HL-60 (cell line): ENCODE results near the gene PEX1.
"Not testable (repeated sequence)": the region's sequence is repeated elsewhere in the genome, so short reads cannot be mapped to it uniquely, and the experiment has no call there.

ENCODE experiments used
- DNase-seq, 2 experiments: peaks; one replicate each; pipeline ENCODE4 v3.0.0-alpha.2; 2010 to 2020; ENCODE audit warnings: low read depth in 1 of 2, low spot score in 1 of 2
- H3K27ac ChIP-seq: fragments of 250-450 bp; sonication (Bioruptor Pico); replicated peaks from 2 replicates; pipeline ENCODE4 v1.5.1; 2020; ENCODE audit warnings: mild to moderate bottlenecking, moderate library complexity
- H3K27me3 ChIP-seq: fragments of 250-450 bp; sonication (Bioruptor Pico); 2 replicates; pipeline ENCODE4 v1.5.1; 2021; ENCODE audit warnings: mild to moderate bottlenecking, moderate library complexity; ENCODE audit not compliant: insufficient read depth, poor library complexity, severe bottlenecking
- H3K4me3 ChIP-seq: replicated peaks from 2 replicates; pipeline ENCODE4 v1.5.1; 2011; ENCODE audit warnings: mild to moderate bottlenecking, control low read depth, low read length; ENCODE audit not compliant: insufficient read depth
- GABPA ChIP-seq: IDR thresholded peaks from 2 replicates; pipeline ENCODE4 v1.6.1; 2012; ENCODE audit warnings: low read depth
- POLR2AphosphoS5 ChIP-seq: IDR thresholded peaks from 2 replicates; pipeline ENCODE4 v1.6.1; 2012; ENCODE audit warnings: low read depth
- REST ChIP-seq: IDR thresholded peaks from 2 replicates; pipeline ENCODE4 v1.6.1; 2012; ENCODE audit warnings: low read depth; ENCODE audit not compliant: insufficient replicate concordance
- SPI1 ChIP-seq: IDR thresholded peaks from 2 replicates; pipeline ENCODE4 v1.6.1; 2012; ENCODE audit warnings: low read depth, mild to moderate bottlenecking, borderline replicate concordance
- TF ChIP-seq, protein P1 (sequence below): IDR thresholded peaks from one replicate; pipeline ENCODE4 v1.5.1; 2011; ENCODE audit warnings: low read length, control low read depth, inconsistent platforms; ENCODE audit not compliant: insufficient read depth

Gene PEX1

GRCh38 chr7:92547579-92547978 is 19.3 kb upstream of the PEX1 start:
- DNase-seq, result no peak
- H3K27me3 ChIP-seq, result no peaks in the 10 kb centered on the region
- TF ChIP-seq SPI1 (no peak), REST (no peak), GABPA (no peak), POLR2AphosphoS5 (no peak)
- TF ChIP-seq, protein P1, sequence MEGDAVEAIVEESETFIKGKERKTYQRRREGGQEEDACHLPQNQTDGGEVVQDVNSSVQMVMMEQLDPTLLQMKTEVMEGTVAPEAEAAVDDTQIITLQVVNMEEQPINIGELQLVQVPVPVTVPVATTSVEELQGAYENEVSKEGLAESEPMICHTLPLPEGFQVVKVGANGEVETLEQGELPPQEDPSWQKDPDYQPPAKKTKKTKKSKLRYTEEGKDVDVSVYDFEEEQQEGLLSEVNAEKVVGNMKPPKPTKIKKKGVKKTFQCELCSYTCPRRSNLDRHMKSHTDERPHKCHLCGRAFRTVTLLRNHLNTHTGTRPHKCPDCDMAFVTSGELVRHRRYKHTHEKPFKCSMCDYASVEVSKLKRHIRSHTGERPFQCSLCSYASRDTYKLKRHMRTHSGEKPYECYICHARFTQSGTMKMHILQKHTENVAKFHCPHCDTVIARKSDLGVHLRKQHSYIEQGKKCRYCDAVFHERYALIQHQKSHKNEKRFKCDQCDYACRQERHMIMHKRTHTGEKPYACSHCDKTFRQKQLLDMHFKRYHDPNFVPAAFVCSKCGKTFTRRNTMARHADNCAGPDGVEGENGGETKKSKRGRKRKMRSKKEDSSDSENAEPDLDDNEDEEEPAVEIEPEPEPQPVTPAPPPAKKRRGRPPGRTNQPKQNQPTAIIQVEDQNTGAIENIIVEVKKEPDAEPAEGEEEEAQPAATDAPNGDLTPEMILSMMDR, result no peak
- H3K4me3 ChIP-seq, result no peak overlapping the region
- no peak overlapping the region for H3K27ac ChIP-seq

- DNase-seq, result no peak
- H3K27me3 ChIP-seq, result no peaks in the 10 kb centered on the region
- H3K27ac ChIP-seq, result no peak overlapping the region
- H3K4me3 ChIP-seq, result no peak overlapping the region
- no peak for TF ChIP-seq SPI1
- TF ChIP-seq, protein P1, result no peak
- TF ChIP-seq REST, result no peak
- TF ChIP-seq POLR2AphosphoS5, result no peak
- TF ChIP-seq GABPA, result no peak
Observed at GRCh38 chr7:92546856-92547497, 18.7 kb upstream of the PEX1 start.

- H3K27me3 ChIP-seq, H3K27ac ChIP-seq, DNase-seq, H3K4me3 ChIP-seq: not testable (repeated sequence)
Observed at GRCh38 chr7:92545116-92545515, 16.8 kb upstream of the PEX1 start.

GRCh38 chr7:92543542-92543941 is 15.2 kb upstream of the PEX1 start:
- not testable (repeated sequence) for H3K27ac ChIP-seq, H3K27me3 ChIP-seq, H3K4me3 ChIP-seq, DNase-seq

- TF ChIP-seq POLR2AphosphoS5 (no peak), SPI1 (no peak), REST (no peak), GABPA (no peak)
- TF ChIP-seq, protein P1, result no peak
- H3K27ac ChIP-seq, result no peak overlapping the region
Observed at GRCh38 chr7:92534572-92534971, 6.3 kb upstream of the PEX1 start.

More at GRCh38 chr7:92534572-92534971, 6.3 kb upstream of the PEX1 start:
- Histone ChIP-seq H3K4me3 (no peak overlapping the region), H3K27me3 (no peaks in the 10 kb centered on the region)
- no peak for DNase-seq
